ENCODE measurements around the gene RND2.

RND2 gene

DNA sequence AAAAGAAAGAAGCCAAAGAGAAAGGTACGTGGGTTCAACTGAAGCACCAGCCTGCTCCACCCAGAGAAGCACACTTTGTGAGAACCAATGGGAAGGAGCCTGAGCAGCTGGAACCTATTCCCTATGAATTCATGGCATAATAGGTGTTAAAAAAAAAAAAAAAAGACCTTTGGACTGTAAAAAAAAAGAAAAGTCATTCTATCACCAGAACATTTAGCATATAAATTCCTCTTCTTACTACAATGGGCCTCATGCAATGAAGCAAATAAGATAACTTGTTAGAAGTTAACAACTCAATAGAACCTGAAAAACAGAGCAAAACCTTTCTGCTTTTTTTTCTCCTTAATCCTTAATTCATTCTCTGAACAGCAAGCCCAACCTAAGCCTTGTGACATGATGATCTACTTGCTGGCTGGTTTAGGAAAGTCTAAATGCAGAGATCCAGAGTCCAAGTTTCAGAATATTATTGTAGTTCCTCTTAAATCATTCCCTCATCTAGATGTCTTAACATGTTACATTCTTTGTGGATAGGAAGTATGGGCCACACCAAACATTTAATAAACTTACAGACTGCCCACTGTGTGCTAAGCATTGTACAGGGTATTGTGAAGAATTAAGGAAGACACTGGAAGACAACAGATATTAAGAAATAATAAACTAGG, 54.7 kb downstream of the RND2 start:
- DNase-seq = no peak
